Fibroblast of lung (primary cell): ENCODE data around the gene ERH.

ENCODE experiments used
- CTCF ChIP-seq, 2 donors: IDR thresholded peaks in 1 of 2; conservative IDR thresholded peaks in 1 of 2; 1 replicate in 1 of 2; 2 replicates in 1 of 2; pipeline ENCODE4 v1.5.1; 2011 to 2012; ENCODE audit warnings: low read length in 2 of 2, control low read depth in 1 of 2, inconsistent platforms in 1 of 2, low read depth in 1 of 2, mild to moderate bottlenecking in 1 of 2
- EZH2 ChIP-seq: IDR thresholded peaks from 2 replicates; pipeline ENCODE4 v1.5.1; 2012; ENCODE audit warnings: low read length, control low read depth, mild to moderate bottlenecking; ENCODE audit errors: missing control alignments

- TF ChIP-seq CTCF (conservative IDR thresholded peaks at IDR 0.05 in 1 of 2, IDR thresholded peaks at IDR 0.05 in 1 of 2; ENCODE audit: low read depth in 1 of 2, low read length in 2 of 2), result no peak
- no peak for TF ChIP-seq EZH2
Observed at GRCh38 chr14:69439521-69440270, 41.6 kb upstream of the ERH start.
